IMR-90 (cell line): ENCODE results near the gene ERGIC1. TPM values are rescaled to one million over a fixed set of nuclear protein-coding genes. Genes with fewer than 3 reads are reported as not detected.

ENCODE experiments used
- ATAC-seq: fragments of 200-7000 bp; cut with Tn5 transposase; 2 replicates; pipeline ENCODE4 v1.9.1; 2020; ENCODE audit warnings: low read depth, mild to moderate bottlenecking, moderate library complexity
- BruUV-seq: library from RNA; stranded (reverse); fragments of 400-500 nt; replicated peaks from 2 replicates; lab custom pipeline; 2021; lab: Mats Ljungman, UMichigan
- CTCF ChIA-PET: fragments of 300-600 bp; formaldehyde crosslinking; extraction: SDS; loops from one replicate; lab custom pipeline; 2021; ENCODE audit warnings: antibody characterized with exemption; lab: Yijun Ruan, JAX
- POLR2A ChIA-PET: fragments of 300-600 bp; sonication (Branson Sonifier 250); formaldehyde crosslinking; loops from one replicate; lab custom pipeline; 2022; ENCODE audit warnings: antibody characterized with exemption; ENCODE audit not compliant: unreplicated experiment; lab: Charles Lee
- DNase-seq: peaks from one replicate; pipeline ENCODE4 v3.0.0; 2013
- H2AFZ ChIP-seq: replicated peaks from 2 replicates; pipeline ENCODE3; 2013; ENCODE audit warnings: low read length, mild to moderate bottlenecking; ENCODE audit not compliant: poor library complexity
- H2AK5ac ChIP-seq: 2 replicates; pipeline ENCODE4 v1.6.1; 2013; ENCODE audit warnings: low read depth, low read length, inconsistent platforms
- H2AK9ac ChIP-seq: replicated peaks from 2 replicates; pipeline ENCODE3; 2013; ENCODE audit warnings: mild to moderate bottlenecking, low read depth, low read length, moderate library complexity; ENCODE audit not compliant: poor library complexity
- H2BK120ac ChIP-seq: 2 replicates; pipeline ENCODE4 v1.6.1; 2013; ENCODE audit warnings: low read depth, low read length, inconsistent platforms
- H2BK15ac ChIP-seq: 3 replicates; pipeline ENCODE4 v1.6.1; 2013; ENCODE audit warnings: low read depth, low read length, inconsistent platforms
- H2BK20ac ChIP-seq: 2 replicates; pipeline ENCODE4 v1.6.1; 2013; ENCODE audit warnings: low read depth, mild to moderate bottlenecking, inconsistent platforms, low read length, moderate library complexity
- H2BK5ac ChIP-seq: 2 replicates; pipeline ENCODE4 v1.6.1; 2013; ENCODE audit warnings: mild to moderate bottlenecking, low read depth, low read length, inconsistent platforms; ENCODE audit not compliant: poor library complexity, severe bottlenecking
- H3K14ac ChIP-seq: replicated peaks from 2 replicates; pipeline ENCODE4 v1.6.1; 2013; ENCODE audit warnings: low read depth, low read length, inconsistent platforms
- H3K18ac ChIP-seq: 2 replicates; pipeline ENCODE4 v1.6.1; 2013; ENCODE audit warnings: low read depth, low read length, control low read depth
- H3K23ac ChIP-seq: 2 replicates; pipeline ENCODE4 v1.6.1; 2013; ENCODE audit warnings: low read depth, low read length, inconsistent platforms
- H3K27ac ChIP-seq: 2 replicates; pipeline ENCODE4 v1.5.1; 2013; ENCODE audit warnings: mild to moderate bottlenecking, control low read depth, low read length; ENCODE audit not compliant: insufficient read depth
- H3K27me3 ChIP-seq: 2 replicates; pipeline ENCODE4 v1.6.1; 2013; ENCODE audit warnings: low read length; ENCODE audit not compliant: control insufficient read depth, insufficient read depth
- H3K36me3 ChIP-seq: 2 replicates; pipeline ENCODE4 v1.6.1; 2013; ENCODE audit warnings: low read length, mixed read lengths; ENCODE audit not compliant: control insufficient read depth, insufficient read depth
- H3K4ac ChIP-seq: 2 replicates; pipeline ENCODE4 v1.6.1; 2013; ENCODE audit warnings: low read depth, low read length, inconsistent platforms
- H3K4me1 ChIP-seq: 2 replicates; pipeline ENCODE4 v1.6.1; 2013; ENCODE audit warnings: low read length, mixed read lengths; ENCODE audit not compliant: control insufficient read depth, insufficient read depth
- H3K4me2 ChIP-seq: 2 replicates; pipeline ENCODE4 v1.6.1; 2013; ENCODE audit warnings: low read depth, mild to moderate bottlenecking, control low read depth, low read length, moderate library complexity
- H3K4me3 ChIP-seq: 2 replicates; pipeline ENCODE4 v1.5.1; 2013; ENCODE audit warnings: low read depth, mild to moderate bottlenecking, control low read depth, low read length, moderate library complexity; ENCODE audit not compliant: insufficient read depth
- H3K56ac ChIP-seq: 2 replicates; pipeline ENCODE4 v1.6.1; 2013; ENCODE audit warnings: low read length, inconsistent platforms; ENCODE audit not compliant: insufficient read depth; ENCODE audit errors: extremely low read depth
- H3K79me1 ChIP-seq, 2 experiments: 2 replicates each; pipeline ENCODE4 v1.6.1; 2013; ENCODE audit warnings: low read length in 2 of 2, inconsistent platforms in 1 of 2, low read depth in 1 of 2
- H3K9ac ChIP-seq: 2 replicates; pipeline ENCODE4 v1.6.1; 2013; ENCODE audit warnings: low read depth, low read length, control low read depth
- H3K9me1 ChIP-seq: 2 replicates; pipeline ENCODE4 v1.6.1; 2013; ENCODE audit warnings: low read length, inconsistent platforms; ENCODE audit not compliant: insufficient read depth
- H3K9me3 ChIP-seq: 2 replicates; pipeline ENCODE4 v1.6.1; 2013; ENCODE audit warnings: low read length; ENCODE audit not compliant: control insufficient read depth, insufficient read depth
- H4K20me1 ChIP-seq: 2 replicates; pipeline ENCODE4 v1.6.1; 2013; ENCODE audit warnings: low read length, inconsistent platforms; ENCODE audit not compliant: insufficient read depth
- H4K5ac ChIP-seq: 2 replicates; pipeline ENCODE4 v1.6.1; 2013; ENCODE audit warnings: mild to moderate bottlenecking, low read depth, low read length, control low read depth
- H4K8ac ChIP-seq, 2 experiments: 2 replicates each; pipeline ENCODE4 v1.6.1; 2013; ENCODE audit warnings: low read depth in 2 of 2, low read length in 2 of 2, control low read depth in 1 of 2, inconsistent platforms in 1 of 2
- H4K91ac ChIP-seq: 2 replicates; pipeline ENCODE4 v1.6.1; 2013; ENCODE audit warnings: low read depth, low read length, inconsistent platforms; ENCODE audit not compliant: insufficient read depth
- BHLHE40 ChIP-seq: fragments of 150-350 bp; IDR thresholded peaks from 2 replicates; pipeline ENCODE4 v1.6.1; 2016; ENCODE audit warnings: mild to moderate bottlenecking, low read depth, low read length
- CEBPB ChIP-seq: IDR thresholded peaks from 2 replicates; pipeline ENCODE4 v1.6.1; 2012; ENCODE audit warnings: low read depth, low read length, improper control_type of control experiment
- CHD1 ChIP-seq: IDR thresholded peaks from 2 replicates; pipeline ENCODE4 v1.6.1; 2012; ENCODE audit warnings: low read depth, low read length, improper control_type of control experiment
- CTCF ChIP-seq: conservative IDR thresholded peaks from 2 replicates; pipeline ENCODE4 v1.5.1; 2012; ENCODE audit warnings: mild to moderate bottlenecking, low read depth, low read length, improper control_type of control experiment
- ELK1 ChIP-seq: fragments of 150-350 bp; IDR thresholded peaks from 2 replicates; pipeline ENCODE4 v1.6.1; 2016; ENCODE audit warnings: low read depth, mild to moderate bottlenecking, low read length, moderate library complexity, borderline replicate concordance
- FOS ChIP-seq: fragments of 150-350 bp; IDR thresholded peaks from 2 replicates; pipeline ENCODE4 v1.6.1; 2016; ENCODE audit warnings: low read depth, low read length
- MAFK ChIP-seq: IDR thresholded peaks from 2 replicates; pipeline ENCODE4 v1.6.1; 2012; ENCODE audit warnings: low read depth, low read length, improper control_type of control experiment
- MAZ ChIP-seq: IDR thresholded peaks from 2 replicates; pipeline ENCODE4 v1.6.1; 2012; ENCODE audit warnings: low read depth, mild to moderate bottlenecking, low read length, improper control_type of control experiment, moderate library complexity, borderline replicate concordance
- MXI1 ChIP-seq: IDR thresholded peaks from 2 replicates; pipeline ENCODE4 v1.6.1; 2012; ENCODE audit warnings: low read depth, mild to moderate bottlenecking, low read length, moderate library complexity, borderline replicate concordance
- NFE2L2 ChIP-seq: fragments of 150-350 bp; IDR thresholded peaks from 2 replicates; pipeline ENCODE4 v1.6.1; 2016; ENCODE audit warnings: low read depth, mild to moderate bottlenecking, low read length
- POLR2A ChIP-seq: IDR thresholded peaks from 2 replicates; pipeline ENCODE4 v1.6.1; 2012; ENCODE audit warnings: mild to moderate bottlenecking, low read depth, low read length
- RAD21 ChIP-seq: IDR thresholded peaks from 2 replicates; pipeline ENCODE4 v1.6.1; 2012; ENCODE audit warnings: low read length, improper control_type of control experiment
- RCOR1 ChIP-seq: IDR thresholded peaks from 2 replicates; pipeline ENCODE4 v1.6.1; 2012; ENCODE audit warnings: mild to moderate bottlenecking, low read length, improper control_type of control experiment; ENCODE audit not compliant: insufficient replicate concordance
- RFX5 ChIP-seq: IDR thresholded peaks from 2 replicates; pipeline ENCODE4 v1.8.0; 2012; ENCODE audit warnings: low read depth, mild to moderate bottlenecking, low read length, moderate library complexity
- SMC3 ChIP-seq: fragments of 150-350 bp; IDR thresholded peaks from 2 replicates; pipeline ENCODE4 v1.6.1; 2016; ENCODE audit warnings: low read depth, mild to moderate bottlenecking, antibody characterized with exemption, low read length, moderate library complexity
- USF2 ChIP-seq: fragments of 150-350 bp; IDR thresholded peaks from 2 replicates; pipeline ENCODE4 v1.6.1; 2017; ENCODE audit warnings: mild to moderate bottlenecking, antibody characterized with exemption, low read length, low read depth
- WGBS, 2 experiments: methylation state at CpG; one replicate each; pipeline versions ENCODE4 v1.1.5 to v1.1.7; 2013; ENCODE audit warnings: missing lambda C conversion rate in 2 of 2; ENCODE audit not compliant: insufficient read length in 1 of 2; ENCODE audit errors: extremely low coverage in 2 of 2; 5-methylcytosine and 5-hydroxymethylcytosine counted together
- dilution Hi-C: fragments of 300-500 bp; cut with HindIII; formaldehyde crosslinking; loops from one replicate; pipeline ENCODE4 v1.14.3; 2018; ENCODE audit warnings: low sequenced_read_pairs; ENCODE audit not compliant: unreplicated experiment
- in situ Hi-C: fragments of 300-500 bp; cut with MboI; formaldehyde crosslinking; loops from 3 replicates; pipeline ENCODE4 v1.14.3; 2019; ENCODE audit warnings: low sequenced_read_pairs, inconsistent platforms, mixed read lengths
- intact Hi-C: fragments of 100-400 bp; cut with micrococcal nuclease; formaldehyde crosslinking; loops from 2 replicates; pipeline ENCODE4 v1.10.0; 2022
- polyA plus RNA-seq, 3 experiments: library from polyadenylated mRNA; depleted of rRNA; stranded (reverse); fragments of >200 nt; gene quantifications; 2 replicates each; pipeline ENCODE4 v1.2.3, GENCODE V29; 2012; ENCODE audit warnings: low replicate concordance in 1 of 3
- total RNA-seq: library from RNA; depleted of rRNA; stranded (reverse); fragments of >200 nt; gene quantifications from 2 replicates; pipeline ENCODE4 v1.2.3, GENCODE V29; 2012

ERGIC1 gene
- total and polyA plus RNA-seq, 2 of the 4 experiments (the other 2 are of a cell fraction), result 134 to 192 TPM

- dilution Hi-C loops (no loop called here), intact Hi-C loops (no loop called here), in situ Hi-C loops (no loop called here)
- Histone ChIP-seq H3K36me3 (peaks cover 38% of the 10 kb centered on the region), H3K9me1 (peaks cover 5% of the 10 kb centered on the region), H2AFZ (no peak overlapping the region), H3K9ac (no peak overlapping the region), H2BK120ac (no peak overlapping the region), H3K14ac (no peak overlapping the region), H2BK15ac (no peak overlapping the region), H2BK5ac (no peak overlapping the region), H3K9me3 (no peaks in the 10 kb centered on the region), H3K23ac (no peak overlapping the region), H3K56ac (no peak overlapping the region), H2AK9ac (no peak overlapping the region), H3K4ac (no peak overlapping the region), H4K5ac (no peak overlapping the region), H4K8ac (no peak overlapping the region), H2AK5ac (no peak overlapping the region), H3K79me1 (peaks cover 30 to 67% of the 10 kb centered on the region in 2 experiments), H3K4me3 (no peak overlapping the region), H3K4me1 (peaks cover 2% of the 10 kb centered on the region; the same call in 1 of the 2 replicates), H3K18ac (no peak overlapping the region), H4K20me1 (peaks cover 55% of the 10 kb centered on the region), H3K27ac (no peak overlapping the region), H3K4me2 (no peak overlapping the region), H3K27me3 (no peaks in the 10 kb centered on the region), H4K91ac (no peak overlapping the region), H2BK20ac (no peak overlapping the region)
- WGBS, 2 experiments, result no CpG with 5 or more reads among the region's 8 CpGs
- TF ChIP-seq NFE2L2 (no peak), RCOR1 (no peak), CTCF (no peak), MAZ (no peak), POLR2A (no peak), RFX5 (no peak), MXI1 (no peak), SMC3 (no peak), MAFK (no peak), CHD1 (no peak), USF2 (no peak), BHLHE40 (no peak), FOS (no peak), ELK1 (no peak), RAD21 (no peak), CEBPB (no peak)
- DNase-seq (no peak), ATAC-seq (no peak)
- ChIA-PET CTCF (no interaction called here), POLR2A (no interaction called here)
- BruUV-seq, result no TSS peak
Measured at GRCh38 chr5:172990776-172991175, 156.7 kb downstream of the ERGIC1 start.
